CD4-positive, alpha-beta T cell (primary cell): ENCODE data around the gene MS4A10. TPM values are rescaled to one million over a fixed set of nuclear protein-coding genes. Genes with fewer than 3 reads are reported as not detected.

Source experiments
- ATAC-seq: fragments of 200-7000 bp; cut with Tn5 transposase; one replicate; pipeline ENCODE4 v1.10.0; 2022; ENCODE audit warnings: mild to moderate bottlenecking; ENCODE audit not compliant: poor library complexity
- CTCF ChIA-PET: fragments of 350-600 bp; sonication (Branson Sonifier 250); formaldehyde crosslinking; loops from one replicate; lab custom pipeline; 2021; ENCODE audit warnings: antibody characterized with exemption, inconsistent platforms; lab: Charles Lee
- POLR2A ChIA-PET: fragments of 350-600 bp; sonication (Branson Sonifier 250); formaldehyde crosslinking; loops from one replicate; lab custom pipeline; 2021; ENCODE audit warnings: antibody characterized with exemption, inconsistent platforms; lab: Charles Lee
- DNase-seq, 14 experiments: peaks; one replicate each; pipeline ENCODE4 v3.0.0-alpha.2; 2013 to 2020; ENCODE audit warnings: mixed read lengths in 2 of 14
- H3K27ac ChIP-seq, 2 donors: one replicate each; pipeline versions ENCODE4 v1.5.1 to v1.7.0; 2013; ENCODE audit warnings: low read length in 2 of 2, low read depth in 1 of 2, mild to moderate bottlenecking in 1 of 2
- H3K27me3 ChIP-seq, 2 experiments: 1 replicate in 1 of 2; 2 replicates in 1 of 2; pipeline versions ENCODE4 v1.6.1 to v1.7.0; 2013; ENCODE audit warnings: low read length in 2 of 2, control low read depth in 1 of 2, mild to moderate bottlenecking in 1 of 2, moderate library complexity in 1 of 2; ENCODE audit not compliant: insufficient read depth in 2 of 2, control insufficient read depth in 1 of 2
- H3K36me3 ChIP-seq: one replicate; pipeline ENCODE4 v1.6.1; 2013; ENCODE audit warnings: low read length, control low read depth; ENCODE audit not compliant: insufficient read depth
- H3K4me1 ChIP-seq: one replicate; pipeline ENCODE4 v1.6.1; 2013; ENCODE audit warnings: low read length, control low read depth; ENCODE audit not compliant: insufficient read depth
- H3K4me3 ChIP-seq: one replicate; pipeline ENCODE4 v1.5.1; 2013; ENCODE audit warnings: mild to moderate bottlenecking, low read length, moderate library complexity
- H3K9me3 ChIP-seq, 2 experiments: 1 replicate in 1 of 2; 2 replicates in 1 of 2; pipeline versions ENCODE4 v1.6.1 to v1.7.0; 2013; ENCODE audit warnings: low read length in 2 of 2, mild to moderate bottlenecking in 2 of 2, control low read depth in 1 of 2, moderate library complexity in 1 of 2; ENCODE audit not compliant: control insufficient read depth in 1 of 2, insufficient read depth in 1 of 2
- H3K27ac Mint-ChIP-seq: one replicate; pipeline ENCODE4 v1.8.0; 2020; ENCODE audit warnings: mixed read lengths
- H3K27me3 Mint-ChIP-seq: one replicate; pipeline ENCODE4 v1.8.0; 2021; ENCODE audit warnings: mixed read lengths
- H3K36me3 Mint-ChIP-seq: one replicate; pipeline ENCODE4 v1.8.0; 2021; ENCODE audit warnings: low read depth, mixed read lengths
- H3K4me1 Mint-ChIP-seq: one replicate; pipeline ENCODE4 v1.8.0; 2021; ENCODE audit warnings: low read depth, mixed read lengths
- H3K4me3 Mint-ChIP-seq: one replicate; pipeline ENCODE4 v1.8.0; 2020; ENCODE audit warnings: mild to moderate bottlenecking, mixed read lengths
- H3K9me3 Mint-ChIP-seq: one replicate; pipeline ENCODE4 v1.8.0; 2020; ENCODE audit warnings: mixed read lengths
- CTCF ChIP-seq: fragments of 200-600 bp; IDR thresholded peaks from one replicate; pipeline ENCODE4 v1.8.0; 2022; ENCODE audit warnings: antibody characterized with exemption, mild to moderate bottlenecking
- intact Hi-C, 2 experiments: fragments of 100-400 bp; cut with DNase I in 1 of 2; cut with micrococcal nuclease in 1 of 2; formaldehyde crosslinking; loops; one replicate each; pipeline versions ENCODE4 v1.15.1 to v1.9.0; 2023 to 2025; cut with DNase I, micrococcal nuclease
- total RNA-seq, 174 experiments: library from RNA in 2 of 174; stranded (reverse) in 2 of 174; gene quantifications; one replicate each; pipeline ENCODE4 v1.2.3 and lab custom pipeline; 2021 to 2026

The MS4A10 gene
- total RNA-seq, 2 experiments from 2014 or later: not detected

- intact Hi-C loops: no loop called here
- Mint-ChIP-seq H3K9me3 (no peaks in the 10 kb centered on the region), H3K4me3 (no peak overlapping the region), H3K27me3 (peaks cover 10% of the 10 kb centered on the region), H3K36me3 (no peaks in the 10 kb centered on the region), H3K27ac (no peak overlapping the region), H3K4me1 (no peaks in the 10 kb centered on the region)
- ATAC-seq (no peak), DNase-seq (no peak)
- Histone ChIP-seq H3K9me3 (no peaks in the 10 kb centered on the region), H3K4me3 (no peak overlapping the region), H3K36me3 (no peaks in the 10 kb centered on the region), H3K27me3 (no peaks in the 10 kb centered on the region), H3K27ac (no peak overlapping the region), H3K4me1 (no peaks in the 10 kb centered on the region)
- ChIA-PET POLR2A (no interaction called here), CTCF (no interaction called here)
- TF ChIP-seq CTCF: no peak
Observed at GRCh38 chr11:60809249-60809648, 24.1 kb downstream of the MS4A10 start.

GRCh38 chr11:60809691-60810090 is 24.6 kb downstream of the MS4A10 start:
- Histone ChIP-seq H3K4me1 (no peaks in the 10 kb centered on the region), H3K27ac (no peak overlapping the region), H3K36me3 (no peaks in the 10 kb centered on the region), H3K9me3 (no peaks in the 10 kb centered on the region), H3K4me3 (no peak overlapping the region), H3K27me3 (no peaks in the 10 kb centered on the region)
- Mint-ChIP-seq H3K27ac (no peak overlapping the region), H3K36me3 (no peaks in the 10 kb centered on the region), H3K9me3 (no peaks in the 10 kb centered on the region), H3K27me3 (peaks cover 10% of the 10 kb centered on the region), H3K4me3 (no peak overlapping the region), H3K4me1 (no peaks in the 10 kb centered on the region)
- no peak for ATAC-seq
- intact Hi-C loops: no loop called here
- ChIA-PET POLR2A (no interaction called here), CTCF (no interaction called here)
- no peak for DNase-seq
- TF ChIP-seq CTCF: no peak

GRCh38 chr11:60810151-60810550 is 25.0 kb downstream of the MS4A10 start:
- no peaks in the 10 kb centered on the region for H3K4me1 Mint-ChIP-seq
- H3K27me3 Mint-ChIP-seq: peaks cover 10% of the 10 kb centered on the region
- Histone ChIP-seq H3K27me3 (no peaks in the 10 kb centered on the region), H3K36me3 (no peaks in the 10 kb centered on the region), H3K4me1 (no peaks in the 10 kb centered on the region), H3K9me3 (no peaks in the 10 kb centered on the region), H3K27ac (no peak overlapping the region), H3K4me3 (no peak overlapping the region)
- ATAC-seq: no peak
- H3K27ac Mint-ChIP-seq: no peak overlapping the region
- intact Hi-C loops: no loop called here
- H3K36me3 Mint-ChIP-seq: no peaks in the 10 kb centered on the region
- no peaks in the 10 kb centered on the region for H3K9me3 Mint-ChIP-seq
- no peak overlapping the region for H3K4me3 Mint-ChIP-seq
- POLR2A ChIA-PET: no interaction called here
- CTCF ChIA-PET: no interaction called here
- no peak for DNase-seq
- TF ChIP-seq CTCF: no peak
